HCT116 (cell line): ENCODE data around the gene R3HDM1.

Experiments used
- EZH2 ChIP-seq: fragments of 200-600 bp; sonication (generic); IDR thresholded peaks from 2 replicates; pipeline ENCODE4 v1.6.1; 2017; ENCODE audit warnings: antibody characterized with exemption, mixed run types
- EZH2phosphoT487 ChIP-seq: fragments of 200-600 bp; IDR thresholded peaks from 2 replicates; pipeline ENCODE4 v1.6.1; 2018; ENCODE audit warnings: antibody characterized with exemption, borderline replicate concordance
- POLR2A ChIP-seq: IDR thresholded peaks from 2 replicates; pipeline ENCODE4 v1.7.0; 2011; ENCODE audit warnings: borderline replicate concordance; ENCODE audit not compliant: insufficient read depth, insufficient read length; ENCODE audit errors: extremely low read depth
- YY1 ChIP-seq: IDR thresholded peaks from 2 replicates; pipeline ENCODE4 v1.6.1; 2011; ENCODE audit warnings: low read length, low read depth, moderate library complexity, mild to moderate bottlenecking; ENCODE audit not compliant: insufficient replicate concordance; ENCODE audit errors: extremely low read depth
- ZFX ChIP-seq: fragments of 450-650 bp; IDR thresholded peaks from 2 replicates; pipeline ENCODE4 v1.6.1; 2017
- TF ChIP-seq, protein P1 (sequence below), 3 experiments: fragments of 200-600 bp in 1 of 3; sonication (generic) in 1 of 3; IDR thresholded peaks in 2 of 3; conservative IDR thresholded peaks in 1 of 3; 2 replicates each; pipeline ENCODE4 v1.5.1; 2012 to 2017; ENCODE audit warnings: low read depth in 2 of 3, low read length in 2 of 3, antibody characterized with exemption in 1 of 3, borderline replicate concordance in 1 of 3, control low read depth in 1 of 3, mild to moderate bottlenecking in 1 of 3, mixed read lengths in 1 of 3, mixed run types in 1 of 3, moderate library complexity in 1 of 3; ENCODE audit not compliant: insufficient read depth in 1 of 3
- TF ChIP-seq, protein P2 (sequence below): IDR thresholded peaks from 2 replicates; pipeline ENCODE4 v1.6.1; 2012
- TF ChIP-seq, protein P3 (sequence below): IDR thresholded peaks from 2 replicates; pipeline ENCODE4 v1.6.1; 2012; ENCODE audit warnings: low read depth

DNA sequence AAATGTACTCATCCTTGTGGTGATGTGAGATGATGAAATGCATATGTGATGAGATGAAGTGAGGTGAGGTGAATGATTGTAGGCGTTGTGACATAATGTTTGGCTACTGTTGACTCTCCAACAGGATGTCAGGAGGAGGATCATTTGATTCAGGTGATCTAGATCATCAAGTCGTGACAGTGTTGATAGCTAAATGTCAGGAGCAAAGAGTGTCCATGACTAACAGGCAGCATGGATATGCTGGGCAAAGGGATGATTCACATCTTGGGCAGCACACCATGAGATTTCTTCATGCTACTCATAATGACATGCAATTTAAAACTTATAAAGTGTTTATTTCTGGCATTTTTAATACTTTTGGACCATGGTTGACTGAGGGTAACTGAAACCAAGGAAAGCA is 170.2 kb downstream of the R3HDM1 start:
- TF ChIP-seq EZH2 (no peak), EZH2phosphoT487 (no peak), POLR2A (no peak), ZFX (no peak), YY1 (no peak)
- TF ChIP-seq, protein P1, sequence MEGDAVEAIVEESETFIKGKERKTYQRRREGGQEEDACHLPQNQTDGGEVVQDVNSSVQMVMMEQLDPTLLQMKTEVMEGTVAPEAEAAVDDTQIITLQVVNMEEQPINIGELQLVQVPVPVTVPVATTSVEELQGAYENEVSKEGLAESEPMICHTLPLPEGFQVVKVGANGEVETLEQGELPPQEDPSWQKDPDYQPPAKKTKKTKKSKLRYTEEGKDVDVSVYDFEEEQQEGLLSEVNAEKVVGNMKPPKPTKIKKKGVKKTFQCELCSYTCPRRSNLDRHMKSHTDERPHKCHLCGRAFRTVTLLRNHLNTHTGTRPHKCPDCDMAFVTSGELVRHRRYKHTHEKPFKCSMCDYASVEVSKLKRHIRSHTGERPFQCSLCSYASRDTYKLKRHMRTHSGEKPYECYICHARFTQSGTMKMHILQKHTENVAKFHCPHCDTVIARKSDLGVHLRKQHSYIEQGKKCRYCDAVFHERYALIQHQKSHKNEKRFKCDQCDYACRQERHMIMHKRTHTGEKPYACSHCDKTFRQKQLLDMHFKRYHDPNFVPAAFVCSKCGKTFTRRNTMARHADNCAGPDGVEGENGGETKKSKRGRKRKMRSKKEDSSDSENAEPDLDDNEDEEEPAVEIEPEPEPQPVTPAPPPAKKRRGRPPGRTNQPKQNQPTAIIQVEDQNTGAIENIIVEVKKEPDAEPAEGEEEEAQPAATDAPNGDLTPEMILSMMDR (IDR thresholded peaks at IDR 0.05 in 2 of 3, conservative IDR thresholded peaks at IDR 0.05 in 1 of 3; ENCODE audit: borderline replicate concordance in 1 of 3, insufficient read depth in 1 of 3, low read depth in 2 of 3, low read length in 2 of 3), result no peak
- TF ChIP-seq, protein P2, sequence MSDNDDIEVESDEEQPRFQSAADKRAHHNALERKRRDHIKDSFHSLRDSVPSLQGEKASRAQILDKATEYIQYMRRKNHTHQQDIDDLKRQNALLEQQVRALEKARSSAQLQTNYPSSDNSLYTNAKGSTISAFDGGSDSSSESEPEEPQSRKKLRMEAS, result no peak
- TF ChIP-seq, protein P3, sequence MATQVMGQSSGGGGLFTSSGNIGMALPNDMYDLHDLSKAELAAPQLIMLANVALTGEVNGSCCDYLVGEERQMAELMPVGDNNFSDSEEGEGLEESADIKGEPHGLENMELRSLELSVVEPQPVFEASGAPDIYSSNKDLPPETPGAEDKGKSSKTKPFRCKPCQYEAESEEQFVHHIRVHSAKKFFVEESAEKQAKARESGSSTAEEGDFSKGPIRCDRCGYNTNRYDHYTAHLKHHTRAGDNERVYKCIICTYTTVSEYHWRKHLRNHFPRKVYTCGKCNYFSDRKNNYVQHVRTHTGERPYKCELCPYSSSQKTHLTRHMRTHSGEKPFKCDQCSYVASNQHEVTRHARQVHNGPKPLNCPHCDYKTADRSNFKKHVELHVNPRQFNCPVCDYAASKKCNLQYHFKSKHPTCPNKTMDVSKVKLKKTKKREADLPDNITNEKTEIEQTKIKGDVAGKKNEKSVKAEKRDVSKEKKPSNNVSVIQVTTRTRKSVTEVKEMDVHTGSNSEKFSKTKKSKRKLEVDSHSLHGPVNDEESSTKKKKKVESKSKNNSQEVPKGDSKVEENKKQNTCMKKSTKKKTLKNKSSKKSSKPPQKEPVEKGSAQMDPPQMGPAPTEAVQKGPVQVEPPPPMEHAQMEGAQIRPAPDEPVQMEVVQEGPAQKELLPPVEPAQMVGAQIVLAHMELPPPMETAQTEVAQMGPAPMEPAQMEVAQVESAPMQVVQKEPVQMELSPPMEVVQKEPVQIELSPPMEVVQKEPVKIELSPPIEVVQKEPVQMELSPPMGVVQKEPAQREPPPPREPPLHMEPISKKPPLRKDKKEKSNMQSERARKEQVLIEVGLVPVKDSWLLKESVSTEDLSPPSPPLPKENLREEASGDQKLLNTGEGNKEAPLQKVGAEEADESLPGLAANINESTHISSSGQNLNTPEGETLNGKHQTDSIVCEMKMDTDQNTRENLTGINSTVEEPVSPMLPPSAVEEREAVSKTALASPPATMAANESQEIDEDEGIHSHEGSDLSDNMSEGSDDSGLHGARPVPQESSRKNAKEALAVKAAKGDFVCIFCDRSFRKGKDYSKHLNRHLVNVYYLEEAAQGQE, result no peak
